SK-N-SH treated with all-trans-retinoic acid at 6 μM for 48 hours (cell line): ENCODE results near the gene BATF3.

Source experiments
- ATAC-seq: fragments of 200-7000 bp; cut with Tn5 transposase; 3 replicates; pipeline ENCODE4 v1.9.1; 2020; ENCODE audit warnings: mild to moderate bottlenecking, moderate library complexity
- ARNTL ChIP-seq: fragments of 450-650 bp; formaldehyde crosslinking; IDR thresholded peaks from 2 replicates; pipeline ENCODE4 v1.5.0; 2020; ENCODE audit warnings: low read depth, mild to moderate bottlenecking, moderate library complexity, borderline replicate concordance
- BACH2 ChIP-seq: fragments of 250-450 bp; sonication (Bioruptor Pico); IDR thresholded peaks from 2 replicates; pipeline ENCODE4 v1.9.0; 2021; ENCODE audit warnings: mild to moderate bottlenecking, borderline replicate concordance
- CSDC2 ChIP-seq: fragments of 250-450 bp; sonication (Bioruptor Pico); IDR thresholded peaks from 2 replicates; pipeline ENCODE4 v1.5.0; 2020; ENCODE audit warnings: mild to moderate bottlenecking, moderate library complexity
- ESRRG ChIP-seq: fragments of 250-450 bp; sonication (Bioruptor Pico); IDR thresholded peaks from 2 replicates; pipeline ENCODE4 v1.6.1; 2021; ENCODE audit warnings: mild to moderate bottlenecking
- ISL1 ChIP-seq: fragments of 250-450 bp; sonication (Bioruptor Pico); IDR thresholded peaks from 2 replicates; pipeline ENCODE4 v2.1.2; 2022; ENCODE audit warnings: mild to moderate bottlenecking, moderate library complexity
- OSR1 ChIP-seq: fragments of 250-450 bp; sonication (Bioruptor Pico); IDR thresholded peaks from 2 replicates; pipeline ENCODE4 v1.8.0; 2022; ENCODE audit warnings: moderate library complexity, mild to moderate bottlenecking, inconsistent platforms
- PPARA ChIP-seq: fragments of 250-450 bp; sonication (Bioruptor Pico); IDR thresholded peaks from 2 replicates; pipeline ENCODE4 v1.5.0; 2020; ENCODE audit warnings: mild to moderate bottlenecking, borderline replicate concordance
- RARB ChIP-seq: fragments of 250-450 bp; sonication (Bioruptor Pico); IDR thresholded peaks from 2 replicates; pipeline ENCODE4 v1.8.0; 2021; ENCODE audit warnings: mild to moderate bottlenecking, moderate library complexity
- SNAI2 ChIP-seq: fragments of 250-450 bp; sonication (Bioruptor Pico); IDR thresholded peaks from 2 replicates; pipeline ENCODE4 v1.5.0; 2020; ENCODE audit warnings: mild to moderate bottlenecking, moderate library complexity
- TCF4 ChIP-seq: fragments of 250-450 bp; sonication (Bioruptor Pico); IDR thresholded peaks from 2 replicates; pipeline ENCODE4 v1.8.0; 2021; ENCODE audit warnings: mild to moderate bottlenecking, moderate library complexity, borderline replicate concordance
- TOX ChIP-seq: fragments of 250-450 bp; sonication (Bioruptor Pico); IDR thresholded peaks from 2 replicates; pipeline ENCODE4 v1.8.0; 2021; ENCODE audit warnings: mild to moderate bottlenecking, moderate library complexity, borderline replicate concordance
- ZC3H10 ChIP-seq: fragments of 250-450 bp; sonication (Bioruptor Pico); IDR thresholded peaks from 2 replicates; pipeline ENCODE4 v1.5.1; 2021; ENCODE audit warnings: mild to moderate bottlenecking, moderate library complexity
- ZFP3 ChIP-seq: fragments of 250-450 bp; sonication (Bioruptor Pico); IDR thresholded peaks from 2 replicates; pipeline ENCODE4 v1.5.0; 2020; ENCODE audit warnings: mild to moderate bottlenecking, moderate library complexity
- ZFP30 ChIP-seq: fragments of 450-650 bp; formaldehyde crosslinking; IDR thresholded peaks from 2 replicates; pipeline ENCODE4 v1.5.0; 2022; ENCODE audit warnings: mild to moderate bottlenecking, moderate library complexity
- ZNF565 ChIP-seq: fragments of 450-650 bp; formaldehyde crosslinking; conservative IDR thresholded peaks from 2 replicates; pipeline ENCODE4 v1.5.0; 2020; ENCODE audit warnings: low read depth, mild to moderate bottlenecking, moderate library complexity
- ZNF70 ChIP-seq: fragments of 450-650 bp; formaldehyde crosslinking; IDR thresholded peaks from 2 replicates; pipeline ENCODE4 v1.5.0; 2020; ENCODE audit warnings: mild to moderate bottlenecking, moderate library complexity
- ZNF8 ChIP-seq: fragments of 450-650 bp; formaldehyde crosslinking; IDR thresholded peaks from 2 replicates; pipeline ENCODE4 v1.5.0; 2020; ENCODE audit warnings: mild to moderate bottlenecking, moderate library complexity
- TF ChIP-seq, protein P1 (sequence below): fragments of 250-450 bp; sonication (Bioruptor Pico); IDR thresholded peaks from 2 replicates; pipeline ENCODE4 v1.5.0; 2020; ENCODE audit warnings: mild to moderate bottlenecking, moderate library complexity
- TF ChIP-seq, protein P2 (sequence below): fragments of 250-450 bp; sonication (Bioruptor Pico); IDR thresholded peaks from 2 replicates; pipeline ENCODE4 v1.5.1; 2021; ENCODE audit warnings: mild to moderate bottlenecking, moderate library complexity
- TF ChIP-seq, protein P3 (sequence below): fragments of 250-450 bp; sonication (Bioruptor Pico); IDR thresholded peaks from 2 replicates; pipeline ENCODE4 v1.8.0; 2020; ENCODE audit warnings: mild to moderate bottlenecking, moderate library complexity, borderline replicate concordance
- TF ChIP-seq, protein P4 (sequence below): fragments of 250-450 bp; sonication (Bioruptor Pico); IDR thresholded peaks from 2 replicates; pipeline ENCODE4 v1.5.1; 2020; ENCODE audit warnings: low read depth, mild to moderate bottlenecking, moderate library complexity
- TF ChIP-seq, protein P5 (sequence below): fragments of 250-450 bp; sonication (Bioruptor Pico); IDR thresholded peaks from 2 replicates; pipeline ENCODE4 v1.8.0; 2021; ENCODE audit warnings: low read depth, mild to moderate bottlenecking, moderate library complexity, borderline replicate concordance

BATF3 gene

DNA sequence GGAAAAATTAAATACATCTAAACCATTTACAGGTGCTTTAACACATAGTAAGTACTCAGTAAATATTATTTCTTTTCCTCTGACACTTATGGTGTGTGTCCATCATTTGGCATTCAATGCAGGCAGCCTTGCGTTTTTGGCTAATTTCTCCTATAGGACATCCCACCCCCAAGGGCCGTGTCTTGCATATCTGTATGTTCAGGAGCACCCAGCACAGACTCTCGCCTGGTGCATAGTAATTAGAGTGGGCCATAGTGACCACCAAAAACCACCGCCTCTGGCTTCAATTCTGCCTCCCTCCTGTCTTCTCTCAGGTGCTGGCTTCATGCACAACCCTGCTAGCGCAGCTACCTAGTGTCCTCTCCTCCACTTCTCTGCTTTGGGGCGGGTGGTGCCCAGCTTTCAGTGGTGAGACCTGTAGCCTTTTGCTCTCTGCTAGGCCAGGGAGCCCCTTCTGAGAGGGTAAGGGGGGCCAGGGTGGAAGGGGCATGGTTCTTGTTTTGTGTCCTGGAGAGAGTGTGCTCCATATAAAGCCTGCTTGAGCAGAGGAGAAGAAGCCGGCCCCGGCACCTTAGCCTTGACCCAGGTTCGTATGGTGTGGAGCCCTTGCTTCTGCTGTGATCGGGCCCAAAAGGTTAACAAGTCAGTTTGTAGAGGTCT is 33.4 kb downstream of the BATF3 start:
- TF ChIP-seq ZNF8 (CRISPR knock-in tag) (no peak), BACH2 (no peak), ZNF565 (no peak), OSR1 (CRISPR knock-in tag) (no peak), ESRRG (CRISPR knock-in tag) (no peak), TOX (CRISPR knock-in tag) (no peak), PPARA (no peak), CSDC2 (no peak), ZNF70 (CRISPR knock-in tag) (no peak), SNAI2 (no peak), RARB (no peak)
- TF ChIP-seq, protein P1, sequence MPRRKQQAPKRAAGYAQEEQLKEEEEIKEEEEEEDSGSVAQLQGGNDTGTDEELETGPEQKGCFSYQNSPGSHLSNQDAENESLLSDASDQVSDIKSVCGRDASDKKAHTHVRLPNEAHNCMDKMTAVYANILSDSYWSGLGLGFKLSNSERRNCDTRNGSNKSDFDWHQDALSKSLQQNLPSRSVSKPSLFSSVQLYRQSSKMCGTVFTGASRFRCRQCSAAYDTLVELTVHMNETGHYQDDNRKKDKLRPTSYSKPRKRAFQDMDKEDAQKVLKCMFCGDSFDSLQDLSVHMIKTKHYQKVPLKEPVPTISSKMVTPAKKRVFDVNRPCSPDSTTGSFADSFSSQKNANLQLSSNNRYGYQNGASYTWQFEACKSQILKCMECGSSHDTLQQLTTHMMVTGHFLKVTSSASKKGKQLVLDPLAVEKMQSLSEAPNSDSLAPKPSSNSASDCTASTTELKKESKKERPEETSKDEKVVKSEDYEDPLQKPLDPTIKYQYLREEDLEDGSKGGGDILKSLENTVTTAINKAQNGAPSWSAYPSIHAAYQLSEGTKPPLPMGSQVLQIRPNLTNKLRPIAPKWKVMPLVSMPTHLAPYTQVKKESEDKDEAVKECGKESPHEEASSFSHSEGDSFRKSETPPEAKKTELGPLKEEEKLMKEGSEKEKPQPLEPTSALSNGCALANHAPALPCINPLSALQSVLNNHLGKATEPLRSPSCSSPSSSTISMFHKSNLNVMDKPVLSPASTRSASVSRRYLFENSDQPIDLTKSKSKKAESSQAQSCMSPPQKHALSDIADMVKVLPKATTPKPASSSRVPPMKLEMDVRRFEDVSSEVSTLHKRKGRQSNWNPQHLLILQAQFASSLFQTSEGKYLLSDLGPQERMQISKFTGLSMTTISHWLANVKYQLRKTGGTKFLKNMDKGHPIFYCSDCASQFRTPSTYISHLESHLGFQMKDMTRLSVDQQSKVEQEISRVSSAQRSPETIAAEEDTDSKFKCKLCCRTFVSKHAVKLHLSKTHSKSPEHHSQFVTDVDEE (CRISPR knock-in tag) = no peak
- TF ChIP-seq, protein P2, sequence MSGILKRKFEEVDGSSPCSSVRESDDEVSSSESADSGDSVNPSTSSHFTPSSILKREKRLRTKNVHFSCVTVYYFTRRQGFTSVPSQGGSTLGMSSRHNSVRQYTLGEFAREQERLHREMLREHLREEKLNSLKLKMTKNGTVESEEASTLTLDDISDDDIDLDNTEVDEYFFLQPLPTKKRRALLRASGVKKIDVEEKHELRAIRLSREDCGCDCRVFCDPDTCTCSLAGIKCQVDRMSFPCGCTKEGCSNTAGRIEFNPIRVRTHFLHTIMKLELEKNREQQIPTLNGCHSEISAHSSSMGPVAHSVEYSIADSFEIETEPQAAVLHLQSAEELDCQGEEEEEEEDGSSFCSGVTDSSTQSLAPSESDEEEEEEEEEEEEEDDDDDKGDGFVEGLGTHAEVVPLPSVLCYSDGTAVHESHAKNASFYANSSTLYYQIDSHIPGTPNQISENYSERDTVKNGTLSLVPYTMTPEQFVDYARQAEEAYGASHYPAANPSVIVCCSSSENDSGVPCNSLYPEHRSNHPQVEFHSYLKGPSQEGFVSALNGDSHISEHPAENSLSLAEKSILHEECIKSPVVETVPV = no peak
- ATAC-seq = no peak

DNA sequence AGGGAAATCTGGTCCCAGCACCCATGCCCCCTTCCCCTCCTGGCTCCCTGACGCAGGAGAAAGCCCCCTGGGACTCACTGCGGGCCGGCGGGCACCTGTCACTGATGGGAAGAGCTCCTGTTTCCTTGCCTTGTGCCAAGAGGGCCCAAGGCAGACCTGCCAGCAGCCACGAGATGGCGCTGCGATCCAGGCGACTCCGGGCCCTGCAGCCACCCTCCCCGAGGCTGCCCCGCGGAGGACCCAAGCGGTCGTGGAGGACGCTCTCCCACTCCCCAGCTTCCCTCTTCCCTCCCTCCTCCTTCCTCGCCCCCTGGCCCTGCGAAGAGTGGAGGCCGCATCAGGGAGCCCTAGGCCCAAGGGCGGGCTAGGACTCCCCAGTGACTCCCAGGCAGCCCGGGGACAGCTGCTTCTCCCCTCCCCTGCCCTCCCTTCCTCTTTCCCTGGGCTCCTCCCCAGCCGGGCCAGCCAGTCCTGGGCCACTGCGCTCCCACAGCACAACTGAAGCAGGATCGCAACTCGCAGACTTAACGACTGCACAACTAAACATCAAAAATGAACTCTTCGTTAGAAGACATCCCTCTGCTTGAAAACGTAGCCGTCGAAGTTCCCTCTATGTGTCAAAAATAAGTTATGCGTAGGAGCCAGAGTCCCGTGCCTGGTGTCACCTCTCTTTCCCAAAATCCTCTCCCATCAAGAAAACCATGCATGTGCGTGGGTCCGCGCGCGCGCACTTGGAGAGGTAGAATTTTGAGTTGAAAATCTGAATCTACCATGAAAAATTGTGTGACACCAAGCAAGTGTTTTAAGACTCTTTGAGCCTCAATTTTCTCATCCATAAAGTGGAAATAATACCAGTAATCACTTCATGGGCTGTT is 34.2 kb downstream of the BATF3 start:
- ATAC-seq = no peak

DNA sequence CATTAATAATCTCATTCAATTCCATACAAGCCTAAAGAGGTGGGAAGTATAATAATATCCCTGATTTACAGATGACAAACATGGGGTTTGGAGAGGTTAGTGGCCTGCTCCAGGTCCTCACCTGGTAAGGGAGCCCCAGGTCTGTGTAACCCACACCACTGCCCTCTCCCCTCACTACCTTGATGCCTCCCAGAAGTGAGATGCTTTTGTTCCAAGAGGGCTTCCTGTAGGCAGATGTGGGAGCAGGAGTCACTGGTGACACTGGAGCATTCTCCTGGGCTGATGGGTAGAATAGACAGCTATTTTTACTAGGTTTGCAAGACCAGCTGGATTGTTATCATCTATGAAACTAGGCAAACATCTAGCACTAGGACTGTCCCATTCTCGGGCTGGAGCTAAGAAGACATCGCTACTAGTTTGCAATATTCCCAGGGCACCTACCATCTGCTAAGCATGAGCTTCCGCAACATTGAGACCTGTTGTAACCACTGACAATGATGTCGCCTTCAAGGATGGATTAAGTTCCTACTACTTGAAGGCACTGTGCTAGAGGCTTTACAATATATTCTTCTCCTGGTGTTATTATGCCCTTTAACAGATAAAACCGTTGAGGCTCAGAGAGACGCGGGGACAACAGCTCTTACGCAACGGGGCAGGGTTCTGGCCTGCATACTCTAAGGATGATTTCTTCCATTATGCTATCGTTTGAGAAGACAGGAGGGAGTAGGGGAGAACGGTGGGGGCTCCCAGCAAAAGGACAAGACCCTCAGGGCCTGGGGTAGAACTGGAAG is 35.0 kb downstream of the BATF3 start:
- ATAC-seq = no peak
- no peak for TF ChIP-seq ZFP30 (CRISPR knock-in tag)
- TF ChIP-seq TOX (CRISPR knock-in tag) = no peak
- no peak for TF ChIP-seq ESRRG (CRISPR knock-in tag)
- no peak for TF ChIP-seq CSDC2
- no peak for TF ChIP-seq ZNF565
- TF ChIP-seq, protein P3, sequence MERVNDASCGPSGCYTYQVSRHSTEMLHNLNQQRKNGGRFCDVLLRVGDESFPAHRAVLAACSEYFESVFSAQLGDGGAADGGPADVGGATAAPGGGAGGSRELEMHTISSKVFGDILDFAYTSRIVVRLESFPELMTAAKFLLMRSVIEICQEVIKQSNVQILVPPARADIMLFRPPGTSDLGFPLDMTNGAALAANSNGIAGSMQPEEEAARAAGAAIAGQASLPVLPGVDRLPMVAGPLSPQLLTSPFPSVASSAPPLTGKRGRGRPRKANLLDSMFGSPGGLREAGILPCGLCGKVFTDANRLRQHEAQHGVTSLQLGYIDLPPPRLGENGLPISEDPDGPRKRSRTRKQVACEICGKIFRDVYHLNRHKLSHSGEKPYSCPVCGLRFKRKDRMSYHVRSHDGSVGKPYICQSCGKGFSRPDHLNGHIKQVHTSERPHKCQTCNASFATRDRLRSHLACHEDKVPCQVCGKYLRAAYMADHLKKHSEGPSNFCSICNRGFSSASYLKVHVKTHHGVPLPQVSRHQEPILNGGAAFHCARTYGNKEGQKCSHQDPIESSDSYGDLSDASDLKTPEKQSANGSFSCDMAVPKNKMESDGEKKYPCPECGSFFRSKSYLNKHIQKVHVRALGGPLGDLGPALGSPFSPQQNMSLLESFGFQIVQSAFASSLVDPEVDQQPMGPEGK (CRISPR knock-in tag) = no peak
- TF ChIP-seq, protein P4, sequence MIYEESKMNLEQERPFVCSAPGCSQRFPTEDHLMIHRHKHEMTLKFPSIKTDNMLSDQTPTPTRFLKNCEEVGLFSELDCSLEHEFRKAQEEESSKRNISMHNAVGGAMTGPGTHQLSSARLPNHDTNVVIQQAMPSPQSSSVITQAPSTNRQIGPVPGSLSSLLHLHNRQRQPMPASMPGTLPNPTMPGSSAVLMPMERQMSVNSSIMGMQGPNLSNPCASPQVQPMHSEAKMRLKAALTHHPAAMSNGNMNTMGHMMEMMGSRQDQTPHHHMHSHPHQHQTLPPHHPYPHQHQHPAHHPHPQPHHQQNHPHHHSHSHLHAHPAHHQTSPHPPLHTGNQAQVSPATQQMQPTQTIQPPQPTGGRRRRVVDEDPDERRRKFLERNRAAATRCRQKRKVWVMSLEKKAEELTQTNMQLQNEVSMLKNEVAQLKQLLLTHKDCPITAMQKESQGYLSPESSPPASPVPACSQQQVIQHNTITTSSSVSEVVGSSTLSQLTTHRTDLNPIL (CRISPR knock-in tag) = no peak
- no peak for TF ChIP-seq BACH2
- TF ChIP-seq SNAI2 = no peak
- TF ChIP-seq, protein P5, sequence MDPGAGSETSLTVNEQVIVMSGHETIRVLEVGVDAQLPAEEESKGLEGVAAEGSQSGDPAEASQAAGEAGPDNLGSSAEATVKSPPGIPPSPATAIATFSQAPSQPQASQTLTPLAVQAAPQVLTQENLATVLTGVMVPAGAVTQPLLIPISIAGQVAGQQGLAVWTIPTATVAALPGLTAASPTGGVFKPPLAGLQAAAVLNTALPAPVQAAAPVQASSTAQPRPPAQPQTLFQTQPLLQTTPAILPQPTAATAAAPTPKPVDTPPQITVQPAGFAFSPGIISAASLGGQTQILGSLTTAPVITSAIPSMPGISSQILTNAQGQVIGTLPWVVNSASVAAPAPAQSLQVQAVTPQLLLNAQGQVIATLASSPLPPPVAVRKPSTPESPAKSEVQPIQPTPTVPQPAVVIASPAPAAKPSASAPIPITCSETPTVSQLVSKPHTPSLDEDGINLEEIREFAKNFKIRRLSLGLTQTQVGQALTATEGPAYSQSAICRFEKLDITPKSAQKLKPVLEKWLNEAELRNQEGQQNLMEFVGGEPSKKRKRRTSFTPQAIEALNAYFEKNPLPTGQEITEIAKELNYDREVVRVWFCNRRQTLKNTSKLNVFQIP (CRISPR knock-in tag) = no peak
- no peak for TF ChIP-seq ARNTL
- TF ChIP-seq OSR1 (CRISPR knock-in tag) = no peak
- no peak for TF ChIP-seq ZFP3 (CRISPR knock-in tag)
- no peak for TF ChIP-seq ISL1 (CRISPR knock-in tag)

More for the DNA sequence above, 34.2 kb downstream of the BATF3 start:
- TF ChIP-seq ESRRG (CRISPR knock-in tag) = no peak
- TF ChIP-seq ZNF565 = no peak
- no peak for TF ChIP-seq PPARA
- TF ChIP-seq ISL1 (CRISPR knock-in tag) = no peak
- TF ChIP-seq CSDC2 = no peak
- TF ChIP-seq BACH2 = no peak
- TF ChIP-seq OSR1 (CRISPR knock-in tag) = no peak
- no peak for TF ChIP-seq ZNF8 (CRISPR knock-in tag)
- TF ChIP-seq TCF4 (CRISPR knock-in tag) = no peak
- no peak for TF ChIP-seq ZFP3 (CRISPR knock-in tag)
- TF ChIP-seq, protein P3 (CRISPR knock-in tag) = no peak
- no peak for TF ChIP-seq SNAI2
- no peak for TF ChIP-seq ZFP30 (CRISPR knock-in tag)
- TF ChIP-seq ARNTL = no peak
- no peak for TF ChIP-seq ZC3H10 (CRISPR knock-in tag)
